ENCODE measurements around the gene MTA2. TPM values are rescaled to one million over a fixed set of nuclear protein-coding genes. Genes with fewer than 3 reads are reported as not detected.
"Not testable (repeated sequence)": the region's sequence is repeated elsewhere in the genome, so short reads cannot be mapped to it uniquely, and the experiment has no call there.

The MTA2 gene
- total RNA-seq, 2 experiments from 2014 or later, result 231 to 233 TPM

DNA sequence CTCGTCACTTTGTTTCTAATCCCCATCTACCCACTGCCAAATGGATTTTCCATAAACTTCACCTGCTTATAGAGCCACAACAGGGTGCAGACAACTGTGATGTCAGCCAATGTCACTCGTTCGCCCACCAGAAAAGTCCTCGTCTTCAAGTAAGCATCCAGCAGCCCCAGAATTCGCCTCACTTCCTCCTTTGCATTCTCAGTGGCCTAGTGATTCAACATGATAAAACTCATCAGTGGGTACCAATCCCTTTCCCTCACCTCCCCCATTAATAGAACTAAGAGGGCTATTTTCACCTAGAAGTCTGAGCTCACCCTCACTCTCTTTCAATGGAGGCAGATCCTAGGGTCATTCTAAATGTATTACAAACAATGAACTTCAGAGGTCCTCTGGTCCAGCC, 30.8 kb downstream of the MTA2 start:
- not testable (repeated sequence) for H3K27me3 Mint-ChIP-seq; H3K9me3 Mint-ChIP-seq; DNase-seq; ATAC-seq (ENCODE audit: low read depth)
- Mint-ChIP-seq H3K4me3 (peak overlapping the region; percentile 8), H3K36me3 (peaks cover 50% of the 10 kb centered on the region), H3K4me1 (peaks cover 50% of the 10 kb centered on the region), H3K27ac (peak overlapping the region; percentile 64)
- POLR2A ChIA-PET, result interaction anchor here (1.7 kb wide), 1 partner anchor 21 kb away, joined by 7 read pairs; the partner anchor contains the start of gene TUT1

DNA sequence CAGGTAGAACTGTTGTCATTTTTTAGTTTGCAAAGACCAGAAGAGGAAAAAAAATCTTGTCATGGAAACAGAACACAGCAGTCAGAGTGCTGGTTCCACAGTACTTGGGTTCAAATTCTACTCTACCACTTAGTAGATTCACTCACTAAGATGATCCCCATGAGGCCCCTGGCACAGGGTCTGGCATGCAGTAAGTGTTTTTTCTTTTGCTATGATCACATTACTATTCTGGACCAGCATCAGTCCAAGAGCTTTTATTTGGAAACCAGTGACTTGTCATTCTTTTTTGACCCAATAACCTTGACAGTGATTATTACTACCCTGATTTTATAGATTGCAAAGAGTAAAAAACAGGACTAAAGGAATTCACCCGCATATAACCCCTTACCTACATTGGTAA, 32.1 kb downstream of the MTA2 start:
- Mint-ChIP-seq H3K4me3 (no peak overlapping the region), H3K9me3 (no peaks in the 10 kb centered on the region), H3K4me1 (peaks cover 47% of the 10 kb centered on the region), H3K36me3 (peaks cover 51% of the 10 kb centered on the region), H3K27ac (no peak overlapping the region), H3K27me3 (no peaks in the 10 kb centered on the region)
- DNase-seq (no peak), ATAC-seq (ENCODE audit: low read depth) (no peak)
- POLR2A ChIA-PET, result interaction anchor here (1.4 to 1.7 kb wide), 4 partner anchors 11 to 286 kb away, joined by 4 to 7 read pairs (median 5); partner anchors contain the start of gene TUT1

DNA sequence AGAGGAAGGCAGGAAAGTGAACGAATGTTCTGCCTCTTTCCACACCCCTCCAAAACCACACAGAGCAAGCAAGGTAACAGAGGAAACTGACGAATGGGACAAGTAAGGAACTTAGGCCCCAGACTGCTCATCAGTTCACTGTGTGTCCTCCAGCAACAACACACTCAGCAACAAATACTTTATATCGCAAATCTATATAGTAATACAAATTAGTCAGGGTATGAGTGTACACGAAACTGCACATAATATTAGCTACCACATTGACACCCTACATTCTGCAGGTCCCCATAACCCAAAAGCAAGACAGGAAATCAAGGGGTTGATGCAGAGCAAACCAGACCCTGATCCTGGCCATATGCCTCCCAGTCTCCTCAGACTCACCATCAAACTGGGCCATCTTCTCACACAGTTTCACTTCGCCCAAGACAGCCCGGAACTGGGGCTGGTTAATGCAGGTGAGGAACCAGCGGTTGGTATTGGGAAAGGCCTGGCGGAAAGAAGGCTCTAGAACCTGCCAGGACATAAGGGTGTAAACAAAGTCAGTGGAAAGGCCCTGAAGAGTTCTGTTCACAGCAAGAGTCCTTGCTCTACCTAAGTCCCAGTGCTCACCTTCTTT, 34.5 kb downstream of the MTA2 start:
- POLR2A ChIA-PET, result interaction anchor here (0.6 to 1.4 kb wide), 2 partner anchors 24 to 143 kb away, joined by 3 read pairs; partner anchors contain the start of gene TUT1
- ATAC-seq (ENCODE audit: low read depth), result no peak
- Mint-ChIP-seq H3K4me1 (peaks cover 36% of the 10 kb centered on the region), H3K36me3 (peaks cover 44% of the 10 kb centered on the region), H3K27me3 (no peaks in the 10 kb centered on the region), H3K27ac (peak overlapping the region; percentile 74), H3K4me3 (no peak overlapping the region), H3K9me3 (no peaks in the 10 kb centered on the region)
- no peak for DNase-seq

DNA sequence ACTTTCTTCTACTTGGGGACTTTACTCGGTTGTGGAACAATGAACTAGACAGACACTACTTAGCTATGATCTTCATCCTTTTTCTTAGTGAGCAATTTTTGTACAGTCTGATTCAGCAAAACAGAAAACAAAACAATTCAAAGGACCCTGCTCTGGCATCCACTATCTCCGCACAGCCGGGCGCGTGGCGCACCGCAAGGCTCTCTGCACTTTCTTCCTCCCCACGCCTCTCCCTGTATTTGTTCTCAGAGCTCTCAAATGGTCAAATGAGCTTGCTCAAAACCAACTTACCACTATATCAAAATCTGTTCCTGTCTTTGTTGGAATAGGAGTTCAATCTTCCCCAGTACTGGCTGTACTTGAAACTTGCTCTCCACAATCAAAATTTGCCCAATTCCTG, 35.4 kb downstream of the MTA2 start:
- H3K36me3 Mint-ChIP-seq, result peaks cover 39% of the 10 kb centered on the region

DNA sequence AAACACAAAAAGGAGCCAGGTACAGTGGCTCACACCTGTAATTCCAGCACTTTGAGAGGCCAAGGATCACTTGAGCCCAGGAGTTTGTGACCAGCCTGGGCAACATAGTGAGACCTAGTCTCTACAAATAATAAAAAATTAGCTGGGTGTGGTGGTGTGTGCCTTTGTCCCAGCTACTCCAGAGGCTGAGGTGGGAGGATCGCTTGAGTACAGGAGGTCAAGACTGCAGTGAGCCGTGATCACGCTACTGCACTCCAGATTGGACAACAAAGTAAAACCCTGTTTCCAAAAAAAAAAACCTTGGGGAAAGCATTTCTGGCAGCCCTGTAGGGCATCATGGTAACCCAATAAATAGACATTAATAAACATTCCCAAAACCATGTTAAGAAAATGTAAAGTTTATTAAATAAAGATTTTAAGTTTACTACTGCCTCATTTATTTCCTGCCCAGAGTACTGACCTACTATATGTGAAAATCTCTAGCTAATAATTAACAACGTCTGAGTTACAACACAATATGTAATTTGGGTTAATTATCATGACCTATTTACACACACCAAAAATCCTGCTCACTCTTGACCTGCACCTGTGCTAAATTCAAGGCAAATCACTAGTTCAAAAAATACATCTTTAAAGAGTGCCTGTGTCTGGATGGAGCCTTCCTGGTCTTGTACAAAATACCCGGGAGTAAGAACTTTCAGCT, 36.4 kb downstream of the MTA2 start:
- POLR2A ChIA-PET, result interaction anchor here (1.3 to 2.2 kb wide), 2 partner anchors 9 to 99 kb away, joined by 3 to 7 read pairs; partner anchors contain the start of genes C11orf98, CSKMT and EEF1G
- Mint-ChIP-seq H3K9me3 (no peaks in the 10 kb centered on the region), H3K4me1 (peaks cover 29% of the 10 kb centered on the region), H3K27me3 (no peaks in the 10 kb centered on the region), H3K4me3 (no peak overlapping the region), H3K36me3 (peaks cover 32% of the 10 kb centered on the region), H3K27ac (peak overlapping the region; percentile 8)
- ATAC-seq (ENCODE audit: low read depth) (no peak), DNase-seq (no peak)

More for the DNA sequence above, 35.4 kb downstream of the MTA2 start:
- POLR2A ChIA-PET, result interaction anchor here (1.4 to 2.2 kb wide), 2 partner anchors 8 to 25 kb away, joined by 3 to 7 read pairs; partner anchors contain the start of genes EEF1G and TUT1
- no peaks in the 10 kb centered on the region for H3K9me3 Mint-ChIP-seq
- no peak for ATAC-seq (ENCODE audit: low read depth)
- DNase-seq, result no peak
- H3K4me3 Mint-ChIP-seq, result no peak overlapping the region
- no peaks in the 10 kb centered on the region for H3K27me3 Mint-ChIP-seq
- H3K27ac Mint-ChIP-seq, result peak overlapping the region; percentile 59
- H3K4me1 Mint-ChIP-seq, result peaks cover 27% of the 10 kb centered on the region

DNA sequence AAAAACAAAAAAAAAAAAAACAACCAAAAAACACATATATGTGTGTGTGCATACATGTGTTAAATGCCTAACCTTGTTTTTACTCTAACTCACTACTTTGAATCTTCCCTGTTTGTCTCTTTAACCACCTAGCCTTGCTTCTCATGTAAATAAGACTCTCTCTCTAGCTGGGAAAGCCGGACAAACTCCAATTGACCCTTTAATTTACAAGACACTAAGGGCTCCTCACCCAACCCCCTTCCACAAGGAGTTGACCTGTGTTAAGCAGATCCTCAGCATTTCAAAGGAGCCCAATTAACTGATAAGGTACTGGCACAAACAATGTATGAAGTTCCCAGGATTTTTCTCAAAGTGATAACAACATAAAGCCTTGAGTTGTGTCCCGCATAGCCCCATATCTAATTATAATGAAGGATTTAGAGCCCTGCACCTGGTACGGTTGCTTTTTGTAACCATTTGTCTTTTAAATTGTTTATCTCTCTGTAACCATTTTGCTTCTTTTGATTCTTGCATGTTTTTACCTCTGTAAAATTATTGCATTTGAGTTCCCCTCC, 39.9 kb downstream of the MTA2 start:
- POLR2A ChIA-PET, result interaction anchor here (1.4 kb wide), 1 partner anchor 17 kb away, joined by 7 read pairs; no protein-coding TSS in a partner anchor

DNA sequence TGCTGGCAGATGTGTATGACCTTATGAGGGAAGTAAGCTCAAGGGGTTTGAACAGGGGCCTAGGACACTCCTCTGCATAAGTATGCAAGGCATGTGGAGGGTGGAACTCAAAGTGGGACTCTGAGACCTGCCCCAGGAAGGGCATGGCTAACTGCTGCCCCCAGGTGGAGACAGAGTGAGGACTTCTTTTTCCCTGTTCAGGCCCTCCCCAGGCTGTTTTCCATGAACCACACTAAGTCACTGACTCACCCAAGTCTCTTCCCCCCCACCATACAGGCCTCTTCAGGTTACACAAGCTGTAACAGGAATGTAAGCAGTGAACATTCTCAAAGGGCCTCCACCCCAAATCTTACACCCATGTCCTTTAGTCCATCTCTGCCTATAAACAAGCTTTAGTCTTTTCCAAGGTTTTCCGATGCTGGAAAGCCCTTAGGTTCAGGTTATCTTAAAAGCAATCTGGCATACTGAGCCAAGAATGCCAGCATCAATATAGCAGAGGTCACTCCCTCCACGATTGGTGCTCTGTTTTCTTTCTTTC, 41.0 kb downstream of the MTA2 start:
- H3K4me3 Mint-ChIP-seq, result no peak overlapping the region
- H3K4me1 Mint-ChIP-seq, result peaks cover 46% of the 10 kb centered on the region
- POLR2A ChIA-PET, result interaction anchor here (0.7 to 1.6 kb wide), 8 partner anchors 9 to 167 kb away, joined by 3 to 9 read pairs (median 5); partner anchors contain the start of genes EEF1G and GNG3
- no peaks in the 10 kb centered on the region for H3K27me3 Mint-ChIP-seq
- H3K27ac Mint-ChIP-seq, result peak overlapping the region; percentile 54
- H3K36me3 Mint-ChIP-seq, result peaks cover 24% of the 10 kb centered on the region
- ATAC-seq (ENCODE audit: low read depth) (no peak), DNase-seq (peak; percentile 71)
- no peaks in the 10 kb centered on the region for H3K9me3 Mint-ChIP-seq

More for the DNA sequence above, 39.9 kb downstream of the MTA2 start:
- not testable (repeated sequence) for H3K4me3 Mint-ChIP-seq; DNase-seq; H3K27me3 Mint-ChIP-seq; H3K9me3 Mint-ChIP-seq; ATAC-seq (ENCODE audit: low read depth)
- H3K27ac Mint-ChIP-seq, result peak overlapping the region; percentile 39
- peaks cover 31% of the 10 kb centered on the region for H3K36me3 Mint-ChIP-seq
- peaks cover 44% of the 10 kb centered on the region for H3K4me1 Mint-ChIP-seq

DNA sequence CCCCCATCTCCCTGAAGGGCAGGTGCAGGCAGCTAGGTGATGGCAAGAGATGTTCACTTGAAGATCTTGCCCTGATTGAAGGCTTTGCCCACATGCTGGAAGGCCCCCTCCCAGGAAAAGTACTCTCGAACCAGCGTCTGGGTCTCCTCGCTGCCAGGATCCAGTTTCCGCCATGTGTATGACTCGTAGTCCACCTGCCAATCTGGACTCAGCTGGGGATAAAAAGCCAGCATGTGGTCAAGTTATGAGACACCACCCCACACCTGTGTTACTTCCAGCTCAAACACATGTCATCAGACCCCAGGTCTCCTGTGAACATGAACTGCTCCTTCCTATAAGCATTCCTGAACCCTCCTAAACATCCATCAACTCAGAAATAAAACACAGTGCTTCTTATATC, 42.0 kb downstream of the MTA2 start:
- not testable (repeated sequence) for DNase-seq; H3K4me3 Mint-ChIP-seq; ATAC-seq (ENCODE audit: low read depth); H3K9me3 Mint-ChIP-seq; H3K27me3 Mint-ChIP-seq
- peak overlapping the region; percentile 17 for H3K27ac Mint-ChIP-seq
- POLR2A ChIA-PET, result interaction anchor here (1.1 to 3.2 kb wide), 8 partner anchors 10 to 166 kb away, joined by 3 to 21 read pairs (median 4); partner anchors contain the start of genes AHNAK, EEF1G and TUT1
- peaks cover 54% of the 10 kb centered on the region for H3K4me1 Mint-ChIP-seq
- peaks cover 21% of the 10 kb centered on the region for H3K36me3 Mint-ChIP-seq

DNA sequence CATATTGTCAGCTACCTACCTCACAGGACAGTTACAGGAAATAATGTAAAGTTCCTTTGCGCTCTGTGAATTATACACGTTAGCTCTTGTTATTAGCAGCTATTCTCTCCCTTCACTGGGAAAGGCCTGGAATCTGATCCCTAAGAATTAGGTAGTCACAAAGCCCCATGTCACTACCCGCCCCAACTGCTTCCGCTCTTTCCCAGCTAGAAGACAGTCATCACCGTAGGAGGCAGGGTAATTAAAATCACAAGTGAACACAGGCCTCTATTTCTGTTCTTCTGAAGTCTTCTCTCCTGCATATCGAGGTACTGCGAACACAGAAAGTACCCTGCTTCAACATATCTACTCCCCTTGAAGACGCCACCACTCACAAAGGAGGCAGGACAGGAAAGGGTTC, 42.5 kb downstream of the MTA2 start:
- POLR2A ChIA-PET, result interaction anchor here (0.6 to 3.2 kb wide), 9 partner anchors 11 to 166 kb away, joined by 3 to 25 read pairs (median 4); partner anchors contain the start of genes AHNAK, EEF1G and TUT1
- H3K9me3 Mint-ChIP-seq, result no peaks in the 10 kb centered on the region
- peaks cover 58% of the 10 kb centered on the region for H3K4me1 Mint-ChIP-seq
- H3K36me3 Mint-ChIP-seq, result peaks cover 21% of the 10 kb centered on the region
- H3K27me3 Mint-ChIP-seq, result no peaks in the 10 kb centered on the region
- peak overlapping the region; percentile 25 for H3K4me3 Mint-ChIP-seq
- peak overlapping the region; percentile 17 for H3K27ac Mint-ChIP-seq
- ATAC-seq (ENCODE audit: low read depth), result no peak
- DNase-seq, result no peak

DNA sequence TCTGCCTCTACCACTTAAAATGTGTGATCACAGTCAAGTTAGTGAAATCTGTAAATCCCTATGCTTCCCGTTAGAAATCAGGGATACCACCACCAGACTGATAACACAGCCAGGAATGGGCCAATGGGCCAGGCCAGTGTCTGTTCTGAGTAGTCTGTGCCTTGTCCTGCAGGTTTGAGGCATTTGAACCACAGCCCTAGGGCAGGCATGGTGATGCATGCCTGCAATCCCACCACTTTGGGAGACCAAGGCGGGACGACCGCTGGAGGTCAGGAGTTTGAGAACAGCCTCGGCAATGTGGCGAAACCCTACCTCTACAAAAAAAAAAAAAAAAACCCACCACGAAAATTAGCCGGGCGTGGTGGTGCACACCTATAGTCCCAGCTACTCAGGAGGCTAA, 43.0 kb downstream of the MTA2 start:
- no peak for DNase-seq
- POLR2A ChIA-PET, result interaction anchor here (0.6 to 3.2 kb wide), 10 partner anchors 11 to 165 kb away, joined by 3 to 25 read pairs (median 4); partner anchors contain the start of genes AHNAK, EEF1G, LBHD1 and TUT1
- peaks cover 19% of the 10 kb centered on the region for H3K36me3 Mint-ChIP-seq
- no peak for ATAC-seq (ENCODE audit: low read depth)
- peaks cover 63% of the 10 kb centered on the region for H3K4me1 Mint-ChIP-seq
- peak overlapping the region; percentile 97 for H3K27ac Mint-ChIP-seq
- H3K9me3 Mint-ChIP-seq, result no peaks in the 10 kb centered on the region
- H3K27me3 Mint-ChIP-seq, result no peaks in the 10 kb centered on the region
- H3K4me3 Mint-ChIP-seq, result no peak overlapping the region

DNA sequence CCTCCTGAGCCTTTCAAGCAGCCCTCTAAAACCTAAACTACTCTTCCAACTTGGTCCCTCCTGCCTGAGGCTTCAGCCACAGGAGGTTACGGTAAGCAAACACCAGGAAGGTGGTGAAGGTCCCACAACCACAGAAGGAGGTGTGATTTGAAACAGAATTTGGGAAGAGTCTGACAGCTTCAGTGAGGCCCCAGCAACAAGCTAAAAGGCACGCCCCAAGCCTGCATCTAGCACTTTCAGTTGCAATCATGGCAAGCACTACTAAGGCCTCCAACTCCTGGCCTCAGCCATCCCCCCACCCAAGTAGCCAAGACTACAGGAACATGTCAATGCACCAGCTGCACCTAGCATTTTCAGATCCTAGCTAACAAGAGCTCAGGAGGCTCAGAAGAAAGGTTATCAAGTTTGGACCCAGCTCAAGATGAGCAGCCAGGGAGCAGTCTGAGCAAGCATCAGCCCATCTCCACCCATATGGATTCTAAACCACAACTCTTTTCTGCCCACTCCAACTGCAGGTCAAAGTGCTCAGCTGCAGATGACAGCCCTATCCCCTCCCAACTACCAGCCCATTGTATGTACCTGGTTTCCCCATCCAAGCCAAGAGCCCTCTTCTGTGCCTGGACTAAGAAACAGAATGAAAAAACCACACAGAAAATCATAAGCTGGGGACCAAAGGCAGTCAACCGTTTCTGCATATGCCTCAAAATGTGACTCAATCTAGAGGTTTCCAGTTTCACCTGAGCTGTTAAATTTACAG, 44.6 kb downstream of the MTA2 start:
- ATAC-seq (ENCODE audit: low read depth) (peak; percentile 51), DNase-seq (no peak)
- Mint-ChIP-seq H3K36me3 (peaks cover 15% of the 10 kb centered on the region), H3K4me1 (peaks cover 76% of the 10 kb centered on the region), H3K27ac (peak overlapping the region; percentile 97), H3K27me3 (no peaks in the 10 kb centered on the region), H3K4me3 (peak overlapping the region; percentile 79), H3K9me3 (no peaks in the 10 kb centered on the region)
- POLR2A ChIA-PET, result interaction anchor here (0.6 to 7.2 kb wide), 16 partner anchors 12 to 367 kb away, joined by 4 to 97 read pairs (median 6); partner anchors contain the start of genes AHNAK, C11orf98, CSKMT and EEF1G
